HT-29 (cell line): ENCODE measurements around the gene DENND1B. TPM values are rescaled to one million over a fixed set of nuclear protein-coding genes. Genes with fewer than 3 reads are reported as not detected.

Experiments
- DNase-seq: peaks from one replicate; pipeline ENCODE4 v3.0.0-alpha.2; 2015; ENCODE audit warnings: low spot score
- total RNA-seq: library from RNA; depleted of rRNA; stranded (reverse); fragments of >200 nt; shearing (Covaris generic); gene quantifications from 2 replicates; pipeline ENCODE4 v1.2.3, GENCODE V29; 2014; rRNA removed

The DENND1B gene
- 4.1 and 8.1 TPM in 2 replicates for total RNA-seq

DNA sequence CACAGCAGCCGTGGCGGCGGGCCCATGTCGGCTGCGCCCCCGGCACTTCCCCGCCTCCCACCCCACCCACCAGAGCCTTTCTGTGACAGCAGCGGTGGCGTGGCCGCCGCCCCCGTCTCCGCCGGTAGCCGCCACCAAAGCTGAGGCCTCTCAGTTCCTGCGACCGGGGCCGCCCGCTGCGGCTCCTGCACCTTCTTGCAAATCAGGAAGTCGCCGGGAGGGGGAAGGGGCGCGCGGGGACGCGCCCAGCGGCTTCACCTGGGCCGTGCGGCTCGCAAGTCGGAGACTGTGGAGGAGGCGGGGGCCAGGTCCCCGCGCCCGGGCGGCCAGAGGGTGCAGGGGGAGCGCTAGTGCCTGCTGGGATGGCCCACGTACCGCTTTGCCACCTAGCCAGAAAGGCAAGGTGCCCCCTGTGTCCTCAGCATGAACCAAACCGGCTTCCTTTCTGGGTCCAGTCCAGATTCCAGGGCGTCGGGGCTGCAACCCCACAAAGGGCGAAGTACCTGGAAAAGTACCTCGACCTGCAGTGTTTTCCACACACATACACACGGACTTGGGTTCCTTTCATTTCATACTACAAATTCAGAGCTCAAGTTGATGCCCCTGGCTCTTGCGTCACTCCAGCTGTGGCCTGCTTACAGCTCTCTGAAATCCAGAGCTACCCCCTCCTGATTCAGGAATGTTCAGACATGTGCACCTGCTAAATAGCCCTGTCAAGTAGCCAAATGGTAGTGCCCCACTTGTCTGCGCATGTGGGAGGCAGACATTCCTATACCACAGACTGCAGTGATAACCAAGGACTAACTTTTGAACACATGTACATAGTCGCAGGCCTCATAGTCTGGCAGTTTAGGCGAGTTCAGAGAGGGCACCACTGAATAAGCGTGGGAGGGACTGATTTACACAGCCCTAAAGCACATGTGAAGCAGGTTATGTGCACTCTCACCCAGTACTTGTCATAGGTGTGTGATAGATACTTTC lies at the start of gene DENND1B:
DENND1B (minus strand) TSS at position 199 of the 981 bp plus-strand sequence. CDS start 325 bp downstream, outside the sequence.
- peak; percentile 75 for DNase-seq

DNA sequence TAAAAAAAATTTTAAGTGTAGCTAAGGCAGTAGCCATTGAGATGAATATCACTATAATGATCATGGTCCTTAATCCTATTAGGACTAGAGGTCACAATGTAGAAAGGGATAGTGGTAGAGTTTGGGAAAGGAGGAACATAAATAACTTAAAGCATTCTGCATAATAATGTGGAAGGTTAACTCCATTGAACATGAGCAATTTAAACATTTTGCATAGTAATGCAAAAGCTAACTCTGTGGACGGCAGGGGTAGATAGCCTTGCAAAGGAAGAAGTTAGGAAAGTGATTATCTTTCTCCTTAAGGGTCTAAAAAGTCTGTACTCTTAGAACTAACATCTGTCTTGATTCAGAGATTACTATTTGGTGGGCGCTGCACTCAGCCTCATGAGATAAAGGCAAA lies 39.0 kb upstream of the DENND1B start:
- no peak for DNase-seq

- DNase-seq: no peak
Observed at GRCh38 chr1:197813741-197814140, 38.5 kb upstream of the DENND1B start.

- no peak for DNase-seq
Observed at GRCh38 chr1:197811769-197812168, 36.5 kb upstream of the DENND1B start.

DNA sequence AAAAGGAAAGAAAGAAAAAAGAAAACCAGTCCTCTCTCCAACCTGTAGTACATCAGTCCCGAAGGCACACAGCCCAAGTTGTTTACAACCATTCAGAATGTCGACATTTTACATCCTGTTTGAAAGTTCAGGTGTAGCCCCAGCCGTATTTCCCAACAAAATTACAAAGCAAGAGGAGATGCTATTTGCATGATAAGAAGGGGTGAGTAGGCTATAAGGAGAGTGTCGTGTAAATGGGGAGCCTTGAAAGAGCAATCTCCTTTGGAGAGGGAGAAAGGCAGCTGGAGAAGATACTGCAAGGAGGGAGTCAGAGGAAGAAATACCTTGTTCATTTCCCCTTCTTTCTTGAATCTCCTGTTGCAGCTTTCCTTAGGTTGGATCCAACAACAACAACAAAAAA lies 35.5 kb upstream of the DENND1B start:
- no peak for DNase-seq

GRCh38 chr1:197808880-197809279 lies 33.6 kb upstream of the DENND1B start:
- no peak for DNase-seq

GRCh38 chr1:197807739-197808453 lies 32.6 kb upstream of the DENND1B start:
- DNase-seq: no peak

- DNase-seq: no peak
Observed at GRCh38 chr1:197807216-197807615, 31.9 kb upstream of the DENND1B start.

- no peak for DNase-seq
Observed at GRCh38 chr1:197806718-197807117, 31.4 kb upstream of the DENND1B start.

- no peak for DNase-seq
Observed at GRCh38 chr1:197801684-197802083, 26.4 kb upstream of the DENND1B start.

- no peak for DNase-seq
Observed at GRCh38 chr1:197801111-197801482, 25.8 kb upstream of the DENND1B start.

- no peak for DNase-seq
Observed at GRCh38 chr1:197800379-197801110, 25.3 kb upstream of the DENND1B start.

- DNase-seq: no peak
Observed at GRCh38 chr1:197799271-197799670, 24.0 kb upstream of the DENND1B start.

GRCh38 chr1:197798492-197798891 lies 23.2 kb upstream of the DENND1B start:
- no peak for DNase-seq

GRCh38 chr1:197797010-197797409 lies 21.7 kb upstream of the DENND1B start:
- no peak for DNase-seq

GRCh38 chr1:197788741-197789739 lies 13.8 kb upstream of the DENND1B start:
- DNase-seq: no peak

- no peak for DNase-seq
Observed at GRCh38 chr1:197787623-197788536, 12.6 kb upstream of the DENND1B start.

DNA sequence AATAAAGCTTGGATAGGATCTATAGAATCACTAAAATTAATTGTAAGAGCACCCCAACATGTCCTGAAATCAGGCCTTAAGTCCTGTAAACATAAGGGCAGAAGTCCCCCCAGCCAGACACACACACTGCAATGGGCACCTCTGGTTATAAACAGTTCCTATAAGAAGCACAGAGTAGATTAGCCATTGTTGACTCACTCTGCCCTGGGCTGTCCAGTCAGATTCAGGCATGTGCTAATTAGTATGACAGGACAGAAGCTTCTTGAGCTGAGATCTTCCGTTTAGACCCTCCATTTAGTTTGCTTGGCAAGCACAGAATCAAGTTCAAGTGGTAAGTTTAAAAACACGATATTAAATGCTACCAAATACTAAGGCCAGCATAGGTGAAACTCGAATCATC lies 11.8 kb upstream of the DENND1B start:
- no peak for DNase-seq

DNA sequence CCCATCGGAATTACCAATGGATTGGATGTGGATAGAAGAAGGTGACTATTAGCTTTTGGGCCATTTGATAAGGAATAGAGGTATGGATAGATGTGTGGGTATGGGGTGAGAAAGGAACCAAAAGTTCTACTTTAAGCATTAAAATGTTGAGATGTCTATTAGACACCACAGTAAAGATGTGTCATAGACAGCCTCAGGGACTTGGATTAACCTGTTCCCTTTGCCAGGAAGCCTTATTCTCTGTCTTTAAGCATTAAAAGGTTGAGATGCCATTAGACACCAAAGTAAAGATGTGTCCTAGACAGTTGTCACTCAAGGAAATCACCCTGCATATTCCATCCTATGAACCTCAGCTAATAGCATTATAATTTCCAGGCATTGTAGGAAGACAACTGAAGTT lies 11.0 kb upstream of the DENND1B start:
- DNase-seq: no peak
